Right lobe of liver (tissue), 4 donors: ENCODE measurements around the gene CISD2.

Source experiments
- POLR2A ChIP-seq: fragments of 450-650 bp; IDR thresholded peaks from one replicate; pipeline ENCODE4 v1.6.1; 2017; ENCODE audit warnings: antibody characterized with exemption, mild to moderate bottlenecking
- TF ChIP-seq, protein P1 (sequence below), 4 donors: fragments of 200-600 bp in 3 of 4; fragments of 450-650 bp in 1 of 4; IDR thresholded peaks; one replicate each; pipeline versions ENCODE4 v1.5.1 to v1.8.0; 2016 to 2022; ENCODE audit warnings: antibody characterized with exemption in 4 of 4, mild to moderate bottlenecking in 2 of 4
- donor health status: DM: no; HTN: no; CAD: no.
- donor health status: DM: no; HTN: no; CAD: no.
- donor health status: DM: no; HTN: yes; CAD: no.

- TF ChIP-seq, protein P1, sequence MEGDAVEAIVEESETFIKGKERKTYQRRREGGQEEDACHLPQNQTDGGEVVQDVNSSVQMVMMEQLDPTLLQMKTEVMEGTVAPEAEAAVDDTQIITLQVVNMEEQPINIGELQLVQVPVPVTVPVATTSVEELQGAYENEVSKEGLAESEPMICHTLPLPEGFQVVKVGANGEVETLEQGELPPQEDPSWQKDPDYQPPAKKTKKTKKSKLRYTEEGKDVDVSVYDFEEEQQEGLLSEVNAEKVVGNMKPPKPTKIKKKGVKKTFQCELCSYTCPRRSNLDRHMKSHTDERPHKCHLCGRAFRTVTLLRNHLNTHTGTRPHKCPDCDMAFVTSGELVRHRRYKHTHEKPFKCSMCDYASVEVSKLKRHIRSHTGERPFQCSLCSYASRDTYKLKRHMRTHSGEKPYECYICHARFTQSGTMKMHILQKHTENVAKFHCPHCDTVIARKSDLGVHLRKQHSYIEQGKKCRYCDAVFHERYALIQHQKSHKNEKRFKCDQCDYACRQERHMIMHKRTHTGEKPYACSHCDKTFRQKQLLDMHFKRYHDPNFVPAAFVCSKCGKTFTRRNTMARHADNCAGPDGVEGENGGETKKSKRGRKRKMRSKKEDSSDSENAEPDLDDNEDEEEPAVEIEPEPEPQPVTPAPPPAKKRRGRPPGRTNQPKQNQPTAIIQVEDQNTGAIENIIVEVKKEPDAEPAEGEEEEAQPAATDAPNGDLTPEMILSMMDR (IDR thresholded peaks at IDR 0.05) = no peak
- no peak for TF ChIP-seq POLR2A
These were observed 49.0 kb upstream of the CISD2 start for GRCh38 chr4:102819588-102820365.
